Measurements from ENCODE around the gene SPAG9. TPM values are rescaled to one million over a fixed set of nuclear protein-coding genes. Genes with fewer than 3 reads are reported as not detected.

The SPAG9 gene
- total and polyA plus RNA-seq, 2 of the 8 experiments (the other 6 are each of a cell fraction or from before 2014, with no cell fraction given), result 9.8 to 63.8 TPM

GRCh38 chr17:51152766-51153209, 32.1 kb upstream of the SPAG9 start:
- peaks cover 10 to 37% of the 10 kb centered on the region in 2 experiments for H3K79me2 ChIP-seq (ENCODE audit: control insufficient read depth in 1 of 2, insufficient read depth in 2 of 2, low read length in 2 of 2)
- H2BK15ac ChIP-seq (ENCODE audit: low read length), result no peak overlapping the region
- no peak overlapping the region for H4K91ac ChIP-seq (replicated peaks; ENCODE audit: insufficient read length, low read length)
- FAIRE-seq (no peak), DNase-seq (ENCODE audit: low read depth in 1 of 2, low spot score in 2 of 2) (no peak)
- peaks cover 11% of the 10 kb centered on the region for H3K79me1 ChIP-seq (ENCODE audit: low read depth, low read length)
- H2BK5ac ChIP-seq (ENCODE audit: low read depth, low read length), result no peak overlapping the region
- H2AFZ ChIP-seq (ENCODE audit: low read length), result peak overlapping the region; percentile 93
- peaks cover 8 to 19% (median 13%) of the 10 kb centered on the region in 4 experiments for H3K36me3 ChIP-seq (ENCODE audit: control insufficient read depth in 2 of 4, insufficient read depth in 4 of 4, low read length in 3 of 4)
- 0 out of 2 replicates have a peak overlapping the region, but pooled peaks have one; percentile 63 for H3K18ac ChIP-seq (ENCODE audit: extremely low read depth, low read length)
- H3K27me3 ChIP-seq (replicated peaks in 1 of 4; ENCODE audit: control insufficient read depth in 3 of 4, extremely low read depth in 1 of 4, insufficient read depth in 3 of 4, low read length in 3 of 4), result no peaks in the 10 kb centered on the region
- no peak overlapping the region for H3K4ac ChIP-seq (replicated peaks; ENCODE audit: insufficient read length, low read depth, low read length)
- H3K27ac ChIP-seq (ENCODE audit: low read depth, low read length), result no peak overlapping the region; the same call in 1 of the 2 replicates
- no peak overlapping the region for H2BK12ac ChIP-seq (ENCODE audit: low read depth, low read length)
- no peaks in the 10 kb centered on the region for H3K9me3 ChIP-seq (ENCODE audit: insufficient read depth in 2 of 2, low read depth in 1 of 2, low read length in 1 of 2)
- peaks cover 0 to 4% of the 10 kb centered on the region in 2 experiments for H4K20me1 ChIP-seq (replicated peaks in 1 of 2; ENCODE audit: control insufficient read depth in 1 of 2, insufficient read depth in 2 of 2, low read length in 2 of 2)
- peak overlapping the region in 2 of 4 experiments; percentile 36 to 42; a peak in 2 of 7 replicates for H3K9ac ChIP-seq (replicated peaks in 1 of 4; ENCODE audit: extremely low read depth in 1 of 4, low read depth in 3 of 4, low read length in 3 of 4)
- no peak overlapping the region for H4K8ac ChIP-seq (ENCODE audit: extremely low read depth, insufficient read depth, low read length)
- peaks cover 0 to 2% (median 0%) of the 10 kb centered on the region in 4 experiments; a peak in 3 of 7 replicates for H3K4me1 ChIP-seq (replicated peaks in 1 of 4; ENCODE audit: control insufficient read depth in 3 of 4, insufficient read depth in 4 of 4, low read length in 3 of 4)
- H3K56ac ChIP-seq (replicated peaks; ENCODE audit: insufficient read length, low read depth, low read length), result no peak overlapping the region
- 71% methylated on average over 8 of the region's 8 CpGs; no CpG with 5 or more reads in 1 of the 2 experiments for WGBS, 2 experiments (ENCODE audit: extremely low coverage in 1 of 2, insufficient coverage in 1 of 2, insufficient read length in 1 of 2, insufficient replicate concordance in 2 of 2, low coverage in 1 of 2, low lambda C conversion rate in 2 of 2, missing lambda C conversion rate in 1 of 2)
- ChIA-PET CTCF (ENCODE audit: partially characterized antibody) (interaction anchor here (0.7 to 2.0 kb wide), 23 partner anchors 10 to 192 kb away, joined by 3 to 9 read pairs (median 4); partner anchors contain the start of gene SPAG9), POLR2A (ENCODE audit: partially characterized antibody) (interaction anchor here (0.7 to 6.1 kb wide), 15 partner anchors 11 to 287 kb away, joined by 3 to 82 read pairs (median 4); partner anchors contain the start of genes NME2, SPAG9 and TOB1)
- H2AK5ac ChIP-seq (ENCODE audit: low read depth, low read length), result no peak overlapping the region
- H3K4me2 ChIP-seq (ENCODE audit: insufficient read depth in 1 of 2, low read depth in 2 of 2, low read length in 2 of 2), result peak overlapping the region; percentile 3 to 85
- peak overlapping the region; percentile 5 to 76 (median 38); a peak in 7 of 8 replicates for H3K4me3 ChIP-seq (ENCODE audit: extremely low read depth in 1 of 4, insufficient read depth in 2 of 4, low read depth in 3 of 4, low read length in 4 of 4)
- no peak overlapping the region for H3K14ac ChIP-seq (ENCODE audit: insufficient read length)
- no peak overlapping the region for H2BK20ac ChIP-seq (ENCODE audit: low read length)
- H4K5ac ChIP-seq (ENCODE audit: insufficient read length, low read depth, low read length), result peak overlapping the region; percentile 59
- peaks cover 5% of the 10 kb centered on the region for H3K23me2 ChIP-seq (ENCODE audit: low read depth, low read length)
- TF ChIP-seq SIRT6 (IDR thresholded peaks at IDR 0.05; ENCODE audit: low read length) (no peak), SP4 (IDR thresholded peaks at IDR 0.05; ENCODE audit: low read length) (no peak)
- no peak overlapping the region for H2BK120ac ChIP-seq (replicated peaks; ENCODE audit: low read depth, low read length)
- H3K23ac ChIP-seq (ENCODE audit: insufficient read length), result no peak overlapping the region

All from H1 (cell line).